ENCODE results near the gene TGM2. TPM values are rescaled to one million over a fixed set of nuclear protein-coding genes. Genes with fewer than 3 reads are reported as not detected.
A peak's percentile ranks its signal among the peaks of the same experiment; 100 is the strongest.

Gene TGM2
- total RNA-seq, 2 donors from 2014 or later, result 0.27 to 0.37 TPM

DNA sequence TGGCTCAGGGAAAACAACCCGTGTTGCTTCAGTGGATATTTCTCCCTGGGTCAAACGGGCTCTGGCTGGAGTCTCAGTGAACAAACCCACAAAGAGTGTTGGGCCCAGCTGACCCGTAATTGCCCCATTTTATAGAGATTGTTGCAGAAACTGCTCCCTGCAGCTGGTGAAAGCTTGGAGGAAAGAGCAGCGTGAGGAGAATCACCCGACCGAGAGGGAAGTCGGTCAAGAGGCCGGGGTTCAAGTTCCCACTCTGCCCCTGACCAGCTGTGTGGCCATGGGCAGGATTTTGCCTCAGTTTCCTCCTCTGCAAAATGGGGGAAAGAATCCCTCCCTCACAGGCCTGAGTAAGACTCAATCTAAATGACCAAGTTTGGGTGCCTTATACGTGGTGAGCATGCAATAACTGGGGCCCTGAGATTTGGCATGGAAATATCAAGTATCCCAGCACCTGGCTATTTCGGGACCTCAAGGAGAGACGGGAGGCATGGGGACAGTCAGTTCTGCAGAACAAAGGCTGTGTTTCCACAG is 1.7 kb upstream of the TGM2 start:
- no peaks in the 10 kb centered on the region for H3K9me3 Mint-ChIP-seq

GRCh38 chr20:38165966-38166702 is 1.1 kb upstream of the TGM2 start:
- H3K9ac ChIP-seq (ENCODE audit: extremely low read depth, low read length, poor library complexity, severe bottlenecking), result no peak overlapping the region
- peak overlapping the region; percentile 44 for H3K4me3 Mint-ChIP-seq
- no peaks in the 10 kb centered on the region for H3K4me1 ChIP-seq (ENCODE audit: control insufficient read depth, insufficient read depth, low read length)

More for the DNA sequence above, 1.7 kb upstream of the TGM2 start:
- 90 to 96% methylated on average over 10 to 11 of the region's 11 CpGs for WGBS, 2 experiments (ENCODE audit: insufficient coverage in 1 of 2, insufficient read length in 1 of 2)
- Histone ChIP-seq H3K4me1 (ENCODE audit: control insufficient read depth, insufficient read depth, low read length) (no peaks in the 10 kb centered on the region), H3K27ac (ENCODE audit: low read depth, low read length) (no peak overlapping the region), H3K27me3 (ENCODE audit: control insufficient read depth, insufficient read depth, low read length, poor library complexity, severe bottlenecking) (peaks cover 5% of the 10 kb centered on the region), H3K36me3 (ENCODE audit: control insufficient read depth, insufficient read depth, low read length) (no peaks in the 10 kb centered on the region), H3K9me3 (ENCODE audit: control insufficient read depth, low read length) (no peaks in the 10 kb centered on the region), H3K9ac (ENCODE audit: extremely low read depth, low read length, poor library complexity, severe bottlenecking) (no peak overlapping the region), H3K4me3 (ENCODE audit: low read length) (no peak overlapping the region)
- Mint-ChIP-seq H3K4me1 (no peaks in the 10 kb centered on the region), H3K27ac (no peak overlapping the region), H3K36me3 (ENCODE audit: low read depth) (no peaks in the 10 kb centered on the region), H3K27me3 (ENCODE audit: insufficient read depth) (peaks cover 10% of the 10 kb centered on the region), H3K4me3 (no peak overlapping the region)
- TF ChIP-seq, protein P1, sequence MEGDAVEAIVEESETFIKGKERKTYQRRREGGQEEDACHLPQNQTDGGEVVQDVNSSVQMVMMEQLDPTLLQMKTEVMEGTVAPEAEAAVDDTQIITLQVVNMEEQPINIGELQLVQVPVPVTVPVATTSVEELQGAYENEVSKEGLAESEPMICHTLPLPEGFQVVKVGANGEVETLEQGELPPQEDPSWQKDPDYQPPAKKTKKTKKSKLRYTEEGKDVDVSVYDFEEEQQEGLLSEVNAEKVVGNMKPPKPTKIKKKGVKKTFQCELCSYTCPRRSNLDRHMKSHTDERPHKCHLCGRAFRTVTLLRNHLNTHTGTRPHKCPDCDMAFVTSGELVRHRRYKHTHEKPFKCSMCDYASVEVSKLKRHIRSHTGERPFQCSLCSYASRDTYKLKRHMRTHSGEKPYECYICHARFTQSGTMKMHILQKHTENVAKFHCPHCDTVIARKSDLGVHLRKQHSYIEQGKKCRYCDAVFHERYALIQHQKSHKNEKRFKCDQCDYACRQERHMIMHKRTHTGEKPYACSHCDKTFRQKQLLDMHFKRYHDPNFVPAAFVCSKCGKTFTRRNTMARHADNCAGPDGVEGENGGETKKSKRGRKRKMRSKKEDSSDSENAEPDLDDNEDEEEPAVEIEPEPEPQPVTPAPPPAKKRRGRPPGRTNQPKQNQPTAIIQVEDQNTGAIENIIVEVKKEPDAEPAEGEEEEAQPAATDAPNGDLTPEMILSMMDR (conservative IDR thresholded peaks at IDR 0.05), result no peak
- DNase-seq, result no peak

GRCh38 chr20:38164624-38165088 is 414 bp downstream of the TGM2 start:
- peak overlapping the region; percentile 44 for H3K4me3 Mint-ChIP-seq
- DNase-seq, result no peak

More at GRCh38 chr20:38165966-38166702, 1.1 kb upstream of the TGM2 start:
- TF ChIP-seq, protein P1 (conservative IDR thresholded peaks at IDR 0.05), result no peak
- DNase-seq, result no peak
- Mint-ChIP-seq H3K9me3 (no peaks in the 10 kb centered on the region), H3K27me3 (ENCODE audit: insufficient read depth) (peaks cover 10% of the 10 kb centered on the region), H3K36me3 (ENCODE audit: low read depth) (no peaks in the 10 kb centered on the region), H3K27ac (no peak overlapping the region), H3K4me1 (no peaks in the 10 kb centered on the region)
- Histone ChIP-seq H3K4me3 (ENCODE audit: low read length) (no peak overlapping the region), H3K9me3 (ENCODE audit: control insufficient read depth, low read length) (no peaks in the 10 kb centered on the region), H3K36me3 (ENCODE audit: control insufficient read depth, insufficient read depth, low read length) (no peaks in the 10 kb centered on the region), H3K27me3 (ENCODE audit: control insufficient read depth, insufficient read depth, low read length, poor library complexity, severe bottlenecking) (peaks cover 5% of the 10 kb centered on the region), H3K27ac (ENCODE audit: low read depth, low read length) (no peak overlapping the region)
- 92 to 94% methylated on average over 9 to 11 of the region's 11 CpGs for WGBS, 2 experiments (ENCODE audit: insufficient coverage in 1 of 2, insufficient read length in 1 of 2)

More at GRCh38 chr20:38164624-38165088, 414 bp downstream of the TGM2 start:
- Mint-ChIP-seq H3K27ac (no peak overlapping the region), H3K4me1 (no peaks in the 10 kb centered on the region), H3K9me3 (no peaks in the 10 kb centered on the region), H3K36me3 (ENCODE audit: low read depth) (no peaks in the 10 kb centered on the region), H3K27me3 (ENCODE audit: insufficient read depth) (peaks cover 10% of the 10 kb centered on the region)
- H3K4me3 ChIP-seq (ENCODE audit: low read length), result peak overlapping the region; percentile 35
- no peaks in the 10 kb centered on the region for H3K36me3 ChIP-seq (ENCODE audit: control insufficient read depth, insufficient read depth, low read length)
- H3K4me1 ChIP-seq (ENCODE audit: control insufficient read depth, insufficient read depth, low read length), result no peaks in the 10 kb centered on the region
- no peak overlapping the region for H3K27ac ChIP-seq (ENCODE audit: low read depth, low read length)
- H3K9ac ChIP-seq (ENCODE audit: extremely low read depth, low read length, poor library complexity, severe bottlenecking), result no peak overlapping the region
- WGBS, 2 experiments (ENCODE audit: insufficient coverage in 1 of 2, insufficient read length in 1 of 2), result 77 to 86% methylated on average over 10 to 14 of the region's 14 CpGs
- H3K9me3 ChIP-seq (ENCODE audit: control insufficient read depth, low read length), result no peaks in the 10 kb centered on the region
- TF ChIP-seq, protein P1 (conservative IDR thresholded peaks at IDR 0.05), result no peak
- H3K27me3 ChIP-seq (ENCODE audit: control insufficient read depth, insufficient read depth, low read length, poor library complexity, severe bottlenecking), result peaks cover 5% of the 10 kb centered on the region
